Amygdala (tissue), 56 donors: ENCODE measurements around the gene TMEM267.
"Not testable (repeated sequence)": the region's sequence is repeated elsewhere in the genome, so short reads cannot be mapped to it uniquely, and the experiment has no call there.

ENCODE experiments used
- DNase-seq, 56 donors: peaks; one replicate each; lab custom pipeline; 2025; lab: John Stamatoyannopoulos, UW

Gene TMEM267

DNA sequence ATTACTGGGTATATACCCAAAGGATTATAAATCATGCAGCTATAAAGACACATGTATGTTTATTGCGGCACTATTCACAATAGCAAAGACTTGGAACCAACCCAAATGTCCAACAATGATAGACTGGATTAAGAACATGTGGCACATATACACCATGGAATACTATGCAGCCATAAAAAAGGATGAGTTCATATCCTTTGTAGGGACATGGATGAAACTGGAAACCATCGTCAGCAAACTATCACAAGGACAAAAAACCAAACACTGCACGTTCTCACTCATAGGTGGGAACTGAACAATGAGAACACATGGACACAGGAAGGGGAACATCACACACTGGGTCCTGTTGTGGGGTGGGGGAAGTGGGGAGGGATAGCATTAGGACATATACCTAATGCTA lies 18.2 kb downstream of the TMEM267 start:
- not testable (repeated sequence) for DNase-seq

DNA sequence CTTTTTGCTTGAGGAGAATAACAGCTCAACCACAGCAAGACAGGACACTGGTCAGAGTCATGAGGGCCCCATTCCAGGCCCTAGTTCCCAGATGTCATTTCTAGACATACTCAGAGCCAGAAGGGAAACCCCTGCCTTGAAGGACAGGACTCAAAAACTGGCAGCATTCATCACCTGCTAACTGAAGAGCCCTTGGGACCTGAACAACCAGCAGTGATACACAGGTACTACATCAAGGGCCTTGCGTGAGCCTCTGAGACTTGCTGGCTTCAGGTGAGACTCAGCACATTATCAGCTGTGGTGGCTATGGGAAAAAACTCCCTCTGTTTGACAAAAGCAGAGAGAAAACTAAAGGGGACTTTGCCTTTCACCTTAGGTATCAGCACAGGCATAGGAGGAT lies 22.6 kb downstream of the TMEM267 start:
- no peak for DNase-seq

DNA sequence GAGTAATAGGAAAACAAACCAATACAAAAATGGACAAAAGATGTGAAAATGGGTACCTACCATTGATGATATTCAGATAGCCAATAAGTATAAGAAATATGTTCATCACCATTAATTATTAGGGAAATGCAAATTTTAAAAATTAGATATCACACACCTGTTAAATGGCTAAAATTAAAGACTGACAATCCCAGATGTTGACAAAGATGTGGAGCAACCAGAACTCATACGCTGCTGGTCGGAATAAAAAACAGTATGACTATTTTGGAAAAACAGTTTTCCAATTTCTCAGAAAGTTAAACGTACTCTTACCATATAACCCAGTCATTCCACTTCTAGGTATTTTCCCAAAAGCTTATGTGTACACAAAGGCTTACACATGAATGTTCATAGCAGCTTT lies 27.1 kb downstream of the TMEM267 start:
- no peak for DNase-seq

DNA sequence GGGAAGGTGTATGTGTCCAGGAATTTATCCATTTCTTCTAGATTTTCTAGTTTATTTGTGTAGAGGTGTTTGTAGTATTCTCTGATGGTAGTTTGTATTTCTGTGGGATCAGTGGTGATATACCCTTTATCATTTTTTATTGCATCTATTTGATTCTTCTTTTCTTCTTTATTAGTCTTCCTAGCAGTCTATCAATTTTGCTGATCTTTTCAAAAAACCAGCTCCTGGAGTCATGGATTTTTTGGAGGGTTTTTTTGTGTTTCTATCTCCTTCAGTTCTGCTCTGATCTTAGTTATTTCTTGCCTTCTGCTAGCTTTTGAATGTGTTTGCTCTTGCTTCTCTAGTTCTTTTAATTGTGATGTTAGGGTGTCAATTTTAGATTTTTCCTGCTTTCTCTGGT lies 42.1 kb downstream of the TMEM267 start:
- not testable (repeated sequence) for DNase-seq

DNA sequence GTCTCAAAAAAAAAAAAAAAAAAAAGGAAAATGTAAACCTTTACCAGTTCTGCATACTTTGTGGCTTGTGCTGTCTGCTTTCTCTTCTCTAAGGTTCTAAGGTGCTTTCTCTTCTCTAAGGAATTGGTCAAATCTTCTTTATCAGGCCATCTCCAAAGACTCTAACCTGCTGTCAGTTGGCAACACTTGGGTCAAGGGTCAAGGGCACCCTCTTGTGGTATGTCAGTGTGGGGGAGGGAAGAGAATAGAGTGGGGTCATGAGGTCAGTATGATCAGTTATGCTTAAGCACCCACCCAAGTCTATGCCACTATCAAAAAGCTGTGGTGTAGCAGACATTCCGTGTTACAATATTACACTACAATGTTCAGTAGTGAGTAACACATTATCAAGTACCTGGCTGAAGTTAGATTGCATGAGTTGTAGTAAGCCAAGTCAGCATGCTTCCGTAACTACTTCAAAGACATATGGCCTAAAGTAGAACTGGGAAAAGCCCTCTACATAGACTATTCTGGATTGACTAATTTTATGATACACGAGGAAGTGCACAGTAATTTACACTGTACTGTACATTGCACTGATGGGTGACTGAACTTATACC lies 46.5 kb downstream of the TMEM267 start:
- DNase-seq = no peak

DNA sequence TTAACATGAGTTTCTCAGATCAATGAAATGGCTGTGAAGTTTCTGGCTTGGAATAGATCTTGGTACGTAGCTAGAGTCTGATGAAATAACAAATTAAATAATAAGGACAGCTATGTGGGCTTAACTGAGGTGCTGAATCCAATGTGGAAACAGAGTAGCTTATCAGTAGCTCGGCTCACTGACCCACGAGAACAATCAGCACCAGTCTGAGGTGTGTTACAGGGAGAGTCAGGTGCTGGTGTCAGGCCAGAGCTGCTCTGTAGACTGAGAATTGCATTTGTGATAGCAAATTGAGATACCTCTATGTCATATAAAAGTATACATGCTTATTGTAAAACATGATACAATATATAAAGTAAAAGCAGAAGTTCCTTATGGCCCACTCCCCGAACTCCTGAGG lies 50.3 kb downstream of the TMEM267 start:
- DNase-seq = no peak

DNA sequence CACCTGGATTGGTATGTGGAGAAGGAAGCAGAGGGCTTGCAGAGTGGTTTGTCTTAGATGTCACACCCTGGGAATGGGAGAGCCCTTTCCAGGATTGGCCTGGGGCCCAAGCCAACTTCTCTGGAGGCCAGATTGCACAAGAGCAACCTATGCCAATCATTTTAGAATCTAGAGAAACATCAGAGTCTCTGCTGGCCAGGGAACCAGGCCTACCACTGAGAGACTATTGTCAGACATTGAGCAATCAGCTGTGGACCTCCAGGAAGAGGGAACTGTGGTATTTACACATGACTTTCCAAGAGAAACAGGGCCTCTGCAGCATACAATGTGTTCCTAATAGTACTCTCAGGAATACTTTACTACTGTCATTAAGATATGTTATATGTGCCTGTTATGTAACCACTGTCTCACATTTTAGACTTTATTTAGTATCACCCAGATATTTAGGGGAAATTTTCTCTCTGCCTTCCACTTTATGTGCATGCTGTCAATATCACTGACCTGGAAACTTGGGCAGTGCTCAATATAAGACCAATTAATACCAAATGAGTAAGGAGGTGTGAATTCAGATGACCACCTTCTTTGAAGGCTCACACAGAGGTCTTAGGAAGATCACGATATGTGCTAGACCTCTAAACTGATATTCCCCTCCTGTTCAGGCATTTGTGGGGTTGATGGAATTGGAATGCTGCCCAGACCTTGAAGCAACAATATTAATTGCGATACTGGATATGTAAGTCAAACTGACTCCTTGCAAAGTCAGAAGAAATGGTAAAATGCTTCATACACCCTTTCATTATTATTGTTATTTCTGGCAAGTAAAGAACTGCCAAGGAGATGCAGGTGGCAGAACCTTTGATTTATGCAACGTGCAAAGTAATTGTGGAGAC lies 50.9 kb downstream of the TMEM267 start:
- DNase-seq = peak in 2 of 56 donors; percentile 6 to 46

DNA sequence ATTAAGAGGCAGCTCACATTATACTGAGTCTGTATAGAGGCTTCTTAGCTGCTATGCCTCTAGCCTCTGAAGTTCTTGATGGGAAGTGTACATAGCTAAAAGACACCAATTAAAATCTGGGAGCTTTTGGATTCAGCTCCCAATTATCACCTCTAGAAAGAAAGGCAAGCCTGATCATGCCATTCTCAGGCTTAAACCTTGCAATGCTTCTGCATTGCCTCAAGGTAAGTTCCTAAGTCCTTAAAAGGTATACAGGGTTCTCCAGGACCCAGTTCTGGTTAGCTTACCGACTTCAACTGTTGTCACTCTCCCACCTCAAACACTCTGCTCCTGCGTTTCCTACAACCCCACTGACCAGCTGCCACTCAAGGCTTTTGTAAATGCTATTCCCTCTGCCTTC lies 54.0 kb downstream of the TMEM267 start:
- DNase-seq = no peak

DNA sequence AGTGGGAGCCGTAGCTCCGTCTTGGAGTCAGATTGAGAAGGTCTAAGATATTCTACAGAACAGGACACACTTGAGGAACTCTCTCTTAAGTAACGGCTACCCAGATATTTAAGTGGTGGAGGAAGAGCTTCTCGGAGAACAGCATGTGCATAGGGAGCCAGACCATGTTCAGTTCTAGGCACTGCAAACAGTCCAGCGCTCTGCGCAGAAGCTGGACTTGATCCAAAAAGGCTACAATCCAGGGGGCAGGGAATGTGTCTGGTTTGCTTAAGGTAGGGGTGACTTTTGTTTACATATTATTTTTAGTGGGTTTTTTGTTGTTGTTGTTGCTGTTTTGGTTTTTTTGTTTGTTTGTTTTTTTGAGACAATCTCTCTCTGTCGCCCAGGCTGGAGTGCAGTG lies 54.6 kb downstream of the TMEM267 start:
- DNase-seq = no peak

DNA sequence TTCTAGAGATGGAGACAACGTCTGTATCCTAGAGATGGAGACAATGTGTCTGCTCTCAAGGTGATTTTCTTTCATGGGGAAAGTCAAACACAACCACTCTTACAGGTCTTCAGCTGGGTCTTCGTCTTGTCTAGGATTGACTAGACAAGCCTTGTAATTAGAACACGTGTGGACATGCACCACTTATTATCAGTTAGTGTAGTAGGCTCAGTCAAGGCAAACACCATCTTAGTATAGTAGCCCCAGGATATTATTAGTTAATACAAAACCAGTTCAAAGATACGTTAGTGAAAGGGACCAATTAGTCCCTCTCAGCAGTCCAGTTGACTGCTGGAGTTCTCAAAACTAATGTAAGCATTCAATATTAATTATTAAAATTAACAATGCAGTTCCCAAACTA lies 56.4 kb downstream of the TMEM267 start:
- no peak for DNase-seq

DNA sequence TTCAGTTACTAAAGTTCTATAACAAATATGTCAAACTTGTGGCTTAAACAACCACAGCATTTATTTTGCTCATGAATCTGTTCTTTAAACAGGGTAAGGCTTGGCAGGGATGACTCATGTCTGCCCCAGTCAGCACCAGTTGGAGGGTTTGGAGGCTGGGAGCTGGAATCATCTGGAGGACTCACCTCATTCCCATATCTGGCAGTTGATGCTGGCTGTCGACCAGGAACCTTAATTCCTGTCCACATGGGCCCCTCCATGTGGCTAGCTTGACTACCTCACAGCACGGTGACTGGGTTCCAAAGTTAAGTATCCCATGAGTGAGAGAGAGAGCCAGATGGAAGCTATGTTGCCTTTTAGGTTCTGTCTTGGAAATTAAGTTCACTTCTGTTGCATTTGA lies 57.7 kb downstream of the TMEM267 start:
- no peak for DNase-seq

DNA sequence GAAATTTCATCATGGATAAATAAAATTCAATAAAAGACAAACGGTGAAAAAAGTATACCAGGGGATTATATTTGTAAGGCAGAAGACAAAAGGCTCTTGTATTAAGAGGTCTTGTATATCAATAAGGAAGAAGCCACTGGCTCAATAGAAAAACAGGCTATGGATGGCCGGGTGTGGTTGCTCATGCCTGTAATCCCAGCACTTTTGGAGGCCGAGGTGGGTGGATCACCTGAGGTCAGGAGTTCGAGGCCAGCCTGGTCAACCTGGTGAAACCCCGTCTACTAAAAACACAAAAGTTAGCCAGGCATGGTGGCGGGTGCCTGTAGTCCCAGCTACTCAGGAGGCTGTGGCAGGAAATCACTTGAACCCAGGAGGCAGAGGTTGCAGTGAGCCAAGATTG lies 60.6 kb downstream of the TMEM267 start:
- not testable (repeated sequence) for DNase-seq

DNA sequence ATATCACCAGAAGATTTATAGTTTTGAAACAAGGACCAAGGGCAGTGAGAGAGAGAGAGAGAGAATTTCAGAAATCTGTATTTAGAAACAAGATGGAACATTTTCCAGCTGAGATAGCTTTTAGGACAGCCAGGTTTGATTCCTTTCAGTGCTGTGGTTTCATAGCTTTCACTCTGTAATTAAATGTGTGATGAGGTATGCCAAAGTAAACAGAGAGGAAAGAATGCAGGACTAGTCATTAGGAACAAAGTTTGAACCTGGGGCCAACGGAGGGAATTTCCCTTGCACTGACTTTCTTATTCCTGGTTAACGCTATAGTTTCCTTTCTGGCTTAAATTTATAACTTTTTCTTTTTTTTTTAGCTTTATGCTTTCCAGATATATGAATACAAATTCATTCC lies 61.5 kb downstream of the TMEM267 start:
- DNase-seq = no peak

DNA sequence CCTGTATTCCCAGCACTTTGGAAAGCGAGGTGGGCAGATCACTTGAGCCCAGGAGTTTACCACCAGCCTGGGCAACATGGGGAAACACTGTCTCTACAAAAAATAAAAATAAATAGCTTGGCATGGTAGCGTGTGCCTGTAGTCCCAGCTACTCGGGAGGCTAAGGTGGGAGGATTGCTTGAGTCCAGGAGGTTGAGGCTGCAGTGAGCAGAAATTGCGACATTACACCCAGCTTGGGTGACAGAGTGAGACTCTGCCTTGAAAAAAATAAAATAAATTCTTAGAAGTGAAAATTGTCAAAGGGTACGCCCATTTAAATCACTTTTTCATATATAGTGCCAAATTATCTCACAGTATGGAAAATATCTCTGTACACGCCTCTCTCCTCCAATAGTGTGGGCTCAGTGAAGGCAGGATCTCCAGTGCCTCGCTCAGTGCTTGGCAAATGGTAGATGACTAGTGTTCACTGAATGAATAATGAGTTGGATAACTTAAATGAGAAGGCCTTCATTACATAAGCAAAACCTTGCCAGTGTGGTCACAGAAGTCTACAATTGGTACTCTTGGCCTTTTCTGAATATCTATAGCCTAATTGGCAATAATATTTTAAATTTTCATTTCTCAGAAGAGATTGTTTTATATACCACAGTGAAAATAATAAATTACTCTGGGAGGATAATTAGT lies 62.1 kb downstream of the TMEM267 start:
- DNase-seq = no peak

DNA sequence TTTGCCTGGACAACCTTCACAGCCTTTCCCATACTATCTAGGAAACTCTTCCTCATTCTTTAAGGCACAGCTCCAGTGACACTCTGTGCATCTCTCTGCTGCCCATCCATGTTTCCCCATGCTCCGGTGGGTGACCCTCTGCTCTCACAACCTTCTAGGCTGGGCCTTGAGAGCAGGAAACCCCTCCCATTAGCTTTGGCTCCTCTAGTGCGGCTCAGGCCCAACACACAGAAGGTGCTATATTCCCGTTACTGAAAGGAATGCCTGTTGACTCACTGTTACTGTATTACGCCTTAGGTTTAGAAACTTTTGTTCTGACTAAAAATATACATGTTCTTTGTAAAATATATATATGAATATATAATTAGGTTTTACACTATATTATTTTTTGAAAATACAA lies 63.4 kb downstream of the TMEM267 start:
- DNase-seq = no peak

DNA sequence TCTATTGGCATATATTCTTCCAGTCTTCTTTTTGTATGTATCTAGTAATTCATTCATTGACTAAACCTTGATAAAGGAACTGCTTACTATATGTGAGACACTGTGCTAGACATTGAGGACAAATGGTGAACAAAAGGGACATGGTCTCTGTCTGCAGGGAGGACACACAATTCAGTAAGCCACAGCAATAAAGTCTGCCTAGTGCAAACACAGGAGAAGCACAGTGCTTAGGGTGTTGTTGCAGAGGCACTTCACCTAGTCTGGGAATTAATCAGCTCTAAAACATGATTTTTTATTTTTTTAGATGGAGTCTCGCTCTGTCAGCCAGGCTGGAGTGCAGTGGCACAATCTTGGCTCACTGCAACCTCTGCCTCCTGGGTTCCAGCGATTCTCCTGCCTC lies 65.1 kb downstream of the TMEM267 start:
- DNase-seq = no peak

DNA sequence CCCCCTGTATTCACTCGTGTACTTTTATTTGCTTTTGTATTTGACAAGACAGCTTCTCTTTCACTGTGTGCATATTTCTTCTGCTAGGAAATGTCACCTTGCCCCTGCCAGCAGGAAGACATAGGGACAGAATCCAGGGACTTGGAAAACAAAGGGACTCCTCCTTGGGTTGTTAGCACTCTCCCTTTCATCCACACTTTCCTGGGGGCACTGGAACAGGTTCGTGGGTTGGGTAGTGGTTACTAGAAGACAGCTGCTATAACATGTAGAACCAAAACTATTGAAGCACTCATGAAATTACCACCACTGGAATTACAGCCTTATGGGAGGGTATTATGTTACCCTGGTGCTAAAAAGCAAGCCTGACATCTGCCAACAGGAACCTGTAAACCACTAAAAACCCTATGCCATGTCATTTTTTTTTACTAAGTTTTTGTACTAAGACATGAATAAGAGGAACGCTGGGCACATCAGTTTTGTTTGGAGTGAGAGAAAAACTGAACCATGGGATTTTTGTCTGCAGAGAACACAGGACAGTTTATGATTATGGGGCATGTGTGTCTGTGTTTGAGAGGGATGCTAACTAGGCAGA lies 66.8 kb downstream of the TMEM267 start:
- no peak for DNase-seq

DNA sequence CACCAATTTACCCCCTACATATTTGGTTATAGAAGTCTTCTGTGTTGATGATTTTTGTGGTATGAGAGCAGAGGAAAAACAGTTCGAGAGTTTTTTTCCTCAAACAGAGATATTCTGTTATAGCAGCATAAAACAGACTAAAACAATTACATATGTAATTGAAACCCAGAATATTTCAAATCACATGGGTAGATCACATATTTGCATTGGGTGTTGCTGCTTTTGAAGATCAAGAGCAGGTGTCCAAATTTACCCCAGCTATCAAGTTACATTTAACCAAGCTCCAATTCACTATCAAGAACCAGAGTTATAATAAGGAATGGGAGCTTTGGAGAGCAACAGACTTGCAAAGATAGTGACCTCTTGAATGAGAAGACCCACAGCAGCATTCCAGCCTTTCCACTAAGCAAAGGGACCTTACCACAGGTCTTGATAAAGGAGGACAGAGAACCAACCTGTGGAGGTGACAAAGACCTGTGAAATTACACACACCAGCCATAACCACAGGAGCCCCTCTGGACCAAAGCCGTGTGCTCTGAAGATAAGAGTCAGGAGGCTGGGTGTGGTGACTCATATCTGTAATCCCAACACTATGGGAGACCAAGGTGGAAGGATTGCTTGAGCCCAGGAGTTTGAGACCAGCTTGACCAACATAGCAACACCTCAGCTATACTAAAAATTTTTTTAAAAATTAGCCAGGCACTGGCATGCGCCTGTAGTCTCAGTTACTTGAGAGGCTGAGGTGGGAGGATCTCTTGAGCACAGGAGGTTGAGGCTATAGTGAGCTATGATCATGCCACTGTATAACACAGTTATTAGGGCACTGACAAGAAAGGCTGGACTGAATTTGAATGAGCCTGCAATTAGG lies 67.5 kb downstream of the TMEM267 start:
- DNase-seq = no peak

DNA sequence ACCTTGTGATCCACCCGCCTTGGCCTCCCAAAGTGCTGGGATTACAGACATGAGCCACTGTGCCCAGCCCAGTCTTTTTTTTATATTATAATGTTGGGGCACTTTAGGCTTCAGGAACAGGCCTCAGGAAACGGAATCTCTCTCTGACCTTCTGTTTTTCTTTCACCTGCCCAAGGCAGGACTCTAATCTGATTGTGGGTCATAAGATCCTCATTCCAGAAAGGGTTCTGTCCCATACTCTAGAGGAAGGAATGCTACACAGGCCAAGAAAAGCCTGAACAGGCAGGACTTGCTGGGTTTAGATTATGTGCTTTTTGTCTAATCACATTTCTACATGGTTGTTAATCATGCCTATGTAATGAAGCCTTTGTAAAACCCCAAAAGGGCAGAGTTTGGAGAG lies 69.7 kb downstream of the TMEM267 start:
- DNase-seq = no peak

DNA sequence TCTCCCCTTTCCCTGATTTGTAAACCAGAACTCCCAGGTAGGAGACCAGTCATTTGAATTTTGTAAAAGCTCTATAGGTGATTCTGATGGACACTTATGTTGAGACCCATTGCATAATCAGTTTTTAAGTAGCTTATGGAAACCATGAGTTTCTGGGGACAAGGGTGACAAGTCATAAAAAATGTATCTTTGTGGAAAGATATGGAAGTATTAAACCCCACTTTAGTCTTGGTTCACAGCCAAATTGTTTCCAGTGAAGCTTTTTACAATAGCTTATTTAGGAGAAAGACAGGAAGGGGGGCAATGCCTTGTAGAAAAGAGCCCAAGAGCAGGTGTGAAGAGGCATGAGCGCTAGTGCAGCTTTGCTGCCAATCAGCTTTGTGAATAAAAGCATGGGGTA lies 71.0 kb downstream of the TMEM267 start:
- no peak for DNase-seq
